ENCODE results near the gene STPG3.

Gene STPG3

DNA sequence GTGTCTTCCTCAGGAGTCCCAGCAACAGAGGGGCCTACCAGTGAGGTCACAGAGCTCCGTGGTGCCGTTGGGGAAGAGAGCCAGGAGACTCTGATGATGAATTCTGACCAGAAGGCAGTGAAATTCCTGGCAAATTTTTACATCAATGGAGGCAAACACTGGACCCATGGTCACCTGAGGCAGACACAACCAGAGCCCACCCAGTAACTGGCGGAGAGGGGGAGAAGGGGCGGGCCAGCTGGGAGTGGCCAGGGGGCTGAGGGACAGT lies at the start of gene STPG3:
Gene STPG3, plus strand, starts transcription at position 93 of the 268 bp plus-strand sequence. Its CDS starts 1 bp downstream, at position 94.
- DNase-seq: no peak

DNA sequence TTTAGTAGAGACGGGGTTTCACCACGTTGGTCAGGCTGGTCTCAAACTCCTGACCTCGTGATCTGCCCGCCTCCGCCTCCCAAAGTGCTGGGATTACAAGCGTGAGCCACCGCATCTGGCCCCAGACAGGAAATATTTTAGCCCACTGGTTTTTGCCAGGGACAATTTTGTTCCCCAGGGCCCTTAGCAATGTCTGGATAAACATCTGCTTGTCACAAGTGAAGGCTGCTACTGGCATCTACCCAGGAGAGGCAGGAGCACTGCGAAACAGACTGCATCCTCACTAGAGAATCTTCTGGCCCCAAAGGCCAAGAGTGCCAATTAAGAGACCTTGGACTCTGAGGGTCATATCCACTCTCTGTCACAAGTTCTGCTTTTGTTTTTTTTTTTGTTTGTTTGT lies 48.1 kb upstream of the STPG3 start:
- no peak for DNase-seq

DNA sequence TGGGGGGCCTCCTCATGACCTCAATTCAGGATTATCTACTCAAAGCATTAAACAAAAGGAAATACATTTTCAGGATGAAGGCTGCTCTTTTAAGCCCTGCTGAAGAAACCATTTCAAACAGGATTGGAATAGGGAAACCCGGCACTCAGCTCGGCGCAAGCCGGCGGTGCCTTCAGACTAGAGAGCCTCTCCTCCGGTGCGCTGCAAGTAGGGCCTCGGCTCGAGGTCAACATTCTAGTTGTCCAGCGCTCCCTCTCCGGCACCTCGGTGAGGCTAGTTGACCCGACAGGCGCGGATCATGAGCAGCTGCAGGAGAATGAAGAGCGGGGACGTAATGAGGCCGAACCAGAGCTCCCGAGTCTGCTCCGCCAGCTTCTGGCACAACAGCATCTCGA lies 46.4 kb upstream of the STPG3 start:
- DNase-seq: no peak

DNA sequence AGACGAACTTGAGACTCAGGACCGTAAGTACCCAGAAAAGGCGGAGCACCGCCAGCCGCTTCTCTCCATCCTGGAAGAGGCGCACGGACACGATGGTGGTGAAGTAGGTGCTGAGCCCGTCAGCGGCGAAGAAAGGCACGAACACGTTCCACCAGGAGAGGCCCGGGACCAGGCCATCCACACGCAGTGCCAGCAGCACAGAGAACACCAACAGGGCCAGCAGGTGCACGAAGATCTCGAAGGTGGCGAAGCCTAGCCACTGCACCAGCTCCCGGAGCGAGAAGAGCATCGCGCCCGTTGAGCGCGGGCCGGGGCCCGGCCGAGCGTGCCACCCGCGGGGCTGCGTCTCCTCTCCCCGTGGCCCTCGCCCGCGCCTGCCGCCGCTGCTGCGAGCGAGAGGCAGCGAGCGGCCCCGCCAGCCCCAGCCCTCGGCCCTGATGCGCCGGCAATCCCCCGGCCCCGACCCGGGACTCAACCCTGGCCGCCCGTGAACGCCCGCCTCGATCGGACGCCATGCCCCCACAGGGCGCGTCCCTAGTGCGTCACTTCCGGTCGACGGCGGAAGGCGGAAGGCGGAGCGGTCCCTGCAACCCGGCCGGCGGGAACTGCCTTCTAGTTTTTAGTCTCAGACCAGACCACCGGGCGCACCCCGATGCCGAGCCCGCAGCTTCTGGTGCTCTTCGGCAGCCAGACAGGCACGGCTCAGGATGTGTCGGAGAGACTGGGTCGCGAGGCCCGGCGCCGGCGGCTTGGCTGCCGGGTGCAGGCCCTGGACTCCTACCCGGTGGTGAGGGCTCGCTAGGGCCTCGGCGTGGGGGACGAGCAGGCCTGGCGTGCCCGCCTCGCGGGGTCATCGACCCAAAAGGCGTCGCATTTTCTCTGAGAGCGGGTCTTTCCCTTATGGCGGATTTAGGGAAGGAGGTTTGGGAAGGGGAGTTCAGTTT lies 45.7 kb upstream of the STPG3 start, which contains the start of the genes NDOR1 and TMEM203:
Gene NDOR1, plus strand, starts transcription at position 575 of the 944 bp plus-strand sequence. Its CDS starts 78 bp downstream, at position 653.
Gene TMEM203, minus strand, starts transcription at position 523 of the 944 bp plus-strand sequence. Its CDS starts 234 bp downstream, at position 289.
- peak; percentile 92 for DNase-seq

DNA sequence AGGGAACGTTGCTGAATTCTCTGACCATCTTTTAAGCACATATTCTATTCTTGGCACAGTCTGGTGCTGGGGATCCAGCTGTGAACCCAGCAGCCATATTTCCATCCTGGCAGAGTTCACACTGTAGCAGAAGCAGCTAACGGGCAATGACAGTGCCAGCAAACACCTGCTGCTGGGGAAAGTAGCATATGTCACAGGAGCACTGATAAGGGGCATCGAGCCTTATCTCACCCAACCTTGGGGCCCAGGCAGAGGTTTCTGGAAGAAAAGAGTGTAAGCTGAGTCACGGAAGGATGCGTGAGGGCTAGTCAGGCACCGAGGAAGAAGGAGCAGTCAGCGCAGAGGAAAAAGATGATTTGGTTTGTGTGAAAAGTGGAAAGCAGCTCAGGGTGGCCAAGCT lies 44.5 kb upstream of the STPG3 start:
- no peak for DNase-seq

DNA sequence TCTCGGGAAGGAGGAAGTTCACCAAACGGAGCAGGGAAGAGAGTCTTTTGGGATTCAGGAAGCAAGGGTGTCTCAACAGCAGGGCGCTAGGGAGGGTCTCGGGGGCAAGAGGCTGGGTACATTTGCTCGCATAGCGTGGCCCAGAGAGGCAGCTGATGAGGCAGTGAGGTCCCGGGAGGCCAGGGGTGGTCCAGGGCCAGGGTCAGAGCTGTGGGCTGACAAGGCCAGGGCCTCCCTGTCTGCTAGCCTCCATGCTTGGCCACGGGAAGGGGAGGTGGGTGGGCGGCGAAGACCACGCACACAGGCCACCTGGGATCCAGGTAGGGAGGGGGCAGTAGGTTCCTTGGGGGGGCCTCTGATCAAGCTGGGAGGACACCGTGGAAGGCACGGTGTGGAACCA lies 39.6 kb upstream of the STPG3 start:
- no peak for DNase-seq

DNA sequence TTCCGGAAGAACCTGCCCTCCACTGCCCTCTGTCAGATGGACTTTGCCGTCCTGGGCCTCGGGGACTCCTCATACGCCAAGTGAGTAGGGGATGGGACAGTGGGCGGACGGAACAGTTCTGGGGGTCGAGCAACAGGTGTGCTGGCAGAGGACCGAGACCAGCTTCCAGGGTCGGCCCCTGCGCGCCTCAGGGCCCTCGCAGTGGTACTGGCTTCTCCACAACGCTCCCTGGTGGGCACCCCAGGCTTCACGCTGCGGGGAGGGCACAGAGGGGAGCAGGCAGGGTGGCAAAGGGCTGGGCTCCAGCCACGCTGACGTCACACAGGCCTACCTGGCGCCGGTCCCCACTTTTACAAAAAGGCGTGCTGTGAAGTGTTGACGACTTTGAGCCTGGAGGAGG lies 38.6 kb upstream of the STPG3 start:
- DNase-seq: no peak

DNA sequence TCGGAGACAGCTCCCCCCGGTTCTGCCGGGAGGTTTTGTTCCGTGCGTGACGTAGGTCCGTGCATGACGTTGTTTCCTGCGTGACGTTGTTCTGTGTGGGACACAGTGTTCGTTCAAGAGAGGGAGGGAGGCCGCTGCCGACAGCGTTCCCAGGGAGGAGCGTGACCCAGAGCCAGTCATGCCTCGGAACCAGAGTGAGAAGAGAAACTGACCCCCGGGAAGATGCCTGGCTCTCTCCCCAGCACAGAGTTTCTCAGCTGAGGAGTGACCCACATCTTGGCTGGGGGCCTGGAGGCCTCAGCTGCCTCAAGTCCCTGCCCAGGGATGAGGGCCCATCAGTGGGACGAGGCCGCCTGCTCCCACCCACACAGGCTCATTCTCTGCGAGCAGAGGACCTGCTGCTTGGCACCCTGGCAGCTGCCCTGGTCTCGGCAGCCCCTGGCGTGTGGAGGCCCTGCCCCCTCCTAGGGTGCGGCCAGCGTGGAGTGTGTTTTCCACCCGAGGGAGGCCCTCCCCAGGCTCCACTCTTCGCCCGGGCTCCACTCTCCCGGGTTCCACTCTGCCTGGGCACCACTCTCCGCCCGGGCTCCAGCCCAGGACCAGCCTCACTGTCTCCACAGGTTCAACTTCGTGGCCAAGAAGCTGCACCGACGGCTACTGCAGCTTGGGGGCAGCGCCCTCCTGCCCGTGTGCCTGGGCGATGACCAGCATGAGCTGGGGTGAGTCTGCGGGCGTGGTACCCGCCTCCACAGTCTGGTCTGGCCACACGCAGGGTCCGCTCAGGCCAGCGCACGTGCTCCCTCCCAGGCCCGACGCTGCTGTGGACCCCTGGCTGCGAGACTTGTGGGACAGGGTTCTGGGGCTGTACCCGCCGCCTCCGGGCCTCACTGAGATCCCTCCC lies 37.7 kb upstream of the STPG3 start:
- no peak for DNase-seq

DNA sequence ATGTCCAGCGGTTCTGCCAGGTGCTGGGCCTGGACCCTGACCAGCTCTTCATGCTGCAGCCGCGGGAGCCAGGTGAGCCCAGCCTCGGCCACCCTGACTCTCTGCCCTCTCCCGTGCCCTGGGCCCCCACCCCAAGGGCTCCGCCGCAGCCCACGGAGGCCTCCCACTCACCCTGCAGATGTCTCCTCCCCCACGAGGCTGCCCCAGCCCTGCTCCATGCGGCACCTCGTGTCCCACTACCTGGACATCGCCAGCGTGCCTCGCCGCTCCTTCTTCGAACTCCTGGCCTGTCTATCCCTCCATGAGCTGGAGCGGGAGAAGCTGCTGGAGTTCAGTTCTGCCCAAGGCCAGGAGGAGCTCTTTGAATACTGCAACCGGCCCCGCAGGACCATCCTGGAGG lies 36.5 kb upstream of the STPG3 start:
- no peak for DNase-seq

DNA sequence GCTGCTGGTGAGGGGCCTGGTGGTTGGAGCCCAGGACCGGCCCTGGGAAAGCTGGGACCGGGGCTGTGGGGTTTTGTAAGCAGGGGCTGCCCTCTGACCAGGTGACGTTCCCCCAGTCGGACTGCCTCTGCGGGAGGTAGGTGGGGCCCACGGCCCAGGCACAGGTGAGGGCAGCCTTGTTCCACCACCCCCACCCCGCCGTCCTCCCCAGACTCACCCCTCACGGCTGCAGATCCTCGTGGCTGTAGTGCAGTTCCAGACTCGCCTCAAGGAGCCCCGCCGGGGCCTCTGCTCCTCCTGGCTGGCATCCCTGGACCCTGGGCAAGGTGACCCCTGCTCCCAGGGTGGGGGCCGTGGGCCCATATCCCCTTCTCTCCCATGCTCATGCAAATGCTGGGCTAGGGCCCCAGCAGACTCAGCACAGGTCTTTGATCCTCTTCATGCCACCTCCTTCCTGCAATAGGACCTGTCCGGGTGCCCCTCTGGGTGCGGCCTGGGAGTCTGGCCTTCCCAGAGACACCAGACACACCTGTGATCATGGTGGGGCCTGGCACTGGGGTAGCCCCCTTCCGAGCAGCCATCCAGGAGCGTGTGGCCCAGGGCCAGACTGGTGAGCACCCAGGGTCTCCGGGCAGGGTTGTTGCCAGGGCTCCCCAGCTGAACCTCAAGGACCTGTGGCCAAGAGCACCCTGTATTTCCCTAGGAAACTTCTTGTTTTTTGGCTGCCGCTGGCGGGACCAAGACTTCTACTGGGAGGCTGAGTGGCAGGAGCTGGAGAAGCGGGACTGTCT lies 35.7 kb upstream of the STPG3 start:
- DNase-seq: no peak

DNA sequence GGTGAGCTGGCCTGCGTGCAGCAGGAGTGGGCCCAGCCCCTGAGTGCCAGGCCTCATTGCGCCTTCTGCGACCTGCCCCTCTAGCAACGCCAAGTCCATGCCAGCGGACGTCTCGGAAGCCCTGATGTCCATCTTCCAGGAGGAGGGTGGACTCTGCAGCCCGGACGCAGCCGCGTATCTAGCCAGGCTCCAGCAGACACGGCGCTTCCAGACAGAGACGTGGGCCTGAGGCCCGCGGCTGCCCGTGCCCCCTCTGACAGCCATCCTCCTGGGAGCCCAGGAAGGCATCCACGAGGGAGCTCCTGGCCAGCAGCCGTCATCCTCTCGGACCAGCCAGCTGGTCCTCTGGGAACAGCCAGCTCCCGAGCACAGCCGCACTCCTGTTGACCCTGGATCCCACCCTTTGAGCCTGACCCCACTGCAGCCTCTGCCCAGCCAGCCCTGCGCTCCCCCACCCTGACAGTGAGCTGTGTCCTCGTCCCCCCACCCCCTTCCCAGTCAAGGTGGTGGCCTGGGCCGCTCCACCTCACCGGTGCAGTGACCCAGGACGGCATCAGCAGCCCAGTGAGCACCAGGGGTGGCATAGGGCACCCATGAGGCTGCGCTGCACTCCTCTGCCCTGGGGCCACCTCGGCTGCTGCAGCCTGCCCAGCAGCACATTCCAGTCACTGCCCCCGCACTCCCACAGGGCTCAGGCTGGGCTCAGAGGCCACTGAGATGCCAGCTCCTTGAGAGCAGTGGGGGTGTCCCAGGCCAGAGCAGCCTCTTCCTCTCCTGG lies 34.7 kb upstream of the STPG3 start:
- DNase-seq: no peak

DNA sequence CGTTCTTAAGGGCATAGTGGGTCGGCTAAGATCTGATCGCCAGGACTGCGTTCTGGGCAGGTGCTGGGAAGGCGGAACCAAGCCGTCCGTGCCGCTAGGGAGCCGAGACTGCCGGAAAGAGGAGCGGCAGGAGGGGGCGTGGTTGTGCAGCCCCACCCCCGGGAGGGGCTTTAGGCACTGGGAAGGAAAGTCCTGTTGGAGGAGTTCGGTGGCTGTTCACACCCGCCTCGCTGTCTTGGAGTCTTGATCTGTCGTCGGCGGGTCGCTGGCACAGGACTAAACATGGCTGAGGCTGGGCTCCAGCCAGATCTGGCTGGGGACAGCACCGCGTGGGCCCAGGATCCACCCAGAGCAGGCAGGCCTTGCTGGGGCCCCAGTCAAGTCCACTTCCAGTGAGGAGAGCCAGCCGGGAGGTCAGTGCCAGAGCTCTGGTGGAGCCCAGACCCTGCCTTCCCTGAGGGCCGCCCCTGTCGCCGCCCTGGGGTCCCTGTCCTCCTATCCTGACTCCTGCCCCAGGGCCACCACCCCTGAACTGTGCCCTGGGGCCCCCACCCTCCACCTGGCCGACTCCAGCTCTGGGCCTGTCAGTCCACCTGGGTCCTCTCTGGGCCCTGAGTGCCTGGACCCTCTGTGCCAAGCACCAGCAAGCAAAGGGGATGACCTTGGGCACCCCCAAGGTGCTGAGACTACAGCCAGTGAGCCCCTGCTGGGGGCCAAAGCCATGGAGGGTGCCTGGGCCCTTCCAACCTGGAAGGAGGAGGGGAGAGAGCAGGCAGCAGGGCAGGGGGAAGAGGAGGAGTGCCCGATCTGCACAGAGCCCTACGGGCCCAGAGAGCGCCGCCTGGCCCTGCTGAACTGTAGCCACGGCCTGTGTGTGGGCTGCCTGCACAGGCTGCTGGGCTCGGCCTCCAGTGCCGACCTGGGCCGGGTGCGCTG lies 33.5 kb upstream of the STPG3 start:
- no peak for DNase-seq

DNA sequence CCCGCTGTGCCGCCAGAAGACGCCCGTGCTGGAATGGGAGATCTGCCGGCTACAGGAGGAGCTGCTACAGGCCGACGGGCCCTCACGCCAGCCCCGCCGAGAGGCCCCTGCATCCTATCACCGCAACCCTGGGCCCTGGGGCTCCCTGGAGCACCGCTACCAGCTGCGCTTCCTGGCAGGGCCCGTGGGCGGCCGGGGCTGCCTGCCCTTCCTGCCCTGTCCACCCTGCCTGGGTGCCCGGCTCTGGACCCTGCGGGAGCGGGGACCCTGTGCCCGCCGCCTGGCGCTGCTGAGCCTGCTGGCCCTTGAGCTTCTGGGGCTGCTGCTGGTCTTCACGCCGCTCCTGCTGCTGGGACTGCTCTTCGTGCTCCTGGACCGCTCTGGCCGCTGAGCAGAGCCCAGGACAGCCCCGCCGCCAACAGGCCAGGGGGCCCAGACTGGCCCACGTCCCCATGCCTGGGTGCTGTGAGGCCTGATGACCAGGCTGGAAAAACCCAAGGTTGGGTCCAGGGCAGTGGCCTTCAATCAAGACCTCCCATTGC lies 32.8 kb upstream of the STPG3 start:
- no peak for DNase-seq

DNA sequence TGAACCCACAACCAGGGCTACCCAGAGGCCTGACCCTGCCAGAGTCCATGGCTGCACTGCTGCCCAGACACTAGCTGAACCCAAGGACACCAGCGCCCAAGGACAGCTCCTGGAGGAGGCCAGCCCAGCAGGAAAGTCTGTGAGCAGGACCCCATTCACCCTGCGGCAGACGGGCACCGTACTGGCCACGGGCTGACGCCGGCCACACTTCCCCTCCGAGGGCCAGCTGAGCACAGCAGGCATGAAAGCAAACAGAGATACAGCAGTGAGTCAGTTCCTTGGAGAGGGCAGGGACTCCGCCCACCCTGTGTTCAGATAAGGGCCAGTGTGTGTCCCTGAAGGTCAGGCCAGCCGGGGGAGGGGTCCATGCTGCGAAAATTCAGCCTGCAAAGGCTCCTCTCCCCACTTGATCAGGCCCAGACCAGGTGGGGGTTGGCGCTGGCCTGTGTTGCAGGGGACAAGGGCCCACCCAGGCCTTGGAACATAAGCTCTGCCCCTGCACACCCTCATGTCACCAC lies 32.3 kb upstream of the STPG3 start:
- no peak for DNase-seq

DNA sequence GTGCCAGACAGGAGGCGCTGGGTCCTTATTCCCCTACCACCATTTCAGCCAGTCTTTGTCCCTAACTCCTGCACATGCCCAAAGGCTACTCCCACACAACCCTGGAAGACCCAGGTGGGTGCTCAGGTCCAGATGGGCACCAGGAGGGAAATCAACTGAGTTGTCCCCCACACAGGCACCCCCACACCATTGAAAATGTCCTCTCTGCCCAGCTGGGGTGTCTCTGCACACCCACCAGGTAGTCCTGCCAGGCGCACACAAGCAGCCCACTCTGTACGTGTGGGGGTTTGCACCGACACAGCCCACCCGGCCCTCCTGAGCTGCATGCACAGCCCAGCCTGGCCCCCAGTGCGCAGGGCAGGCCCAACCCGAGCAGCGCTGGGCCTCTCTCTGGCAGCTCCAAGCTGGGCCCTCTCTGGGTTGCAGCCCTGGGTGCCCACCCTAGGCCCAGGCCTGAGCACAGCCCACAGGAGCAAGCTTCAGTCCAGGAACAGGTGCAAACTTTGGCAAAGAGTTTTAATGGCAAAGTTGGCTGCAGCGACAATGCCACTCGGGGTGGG lies 31.2 kb upstream of the STPG3 start:
- no peak for DNase-seq

DNA sequence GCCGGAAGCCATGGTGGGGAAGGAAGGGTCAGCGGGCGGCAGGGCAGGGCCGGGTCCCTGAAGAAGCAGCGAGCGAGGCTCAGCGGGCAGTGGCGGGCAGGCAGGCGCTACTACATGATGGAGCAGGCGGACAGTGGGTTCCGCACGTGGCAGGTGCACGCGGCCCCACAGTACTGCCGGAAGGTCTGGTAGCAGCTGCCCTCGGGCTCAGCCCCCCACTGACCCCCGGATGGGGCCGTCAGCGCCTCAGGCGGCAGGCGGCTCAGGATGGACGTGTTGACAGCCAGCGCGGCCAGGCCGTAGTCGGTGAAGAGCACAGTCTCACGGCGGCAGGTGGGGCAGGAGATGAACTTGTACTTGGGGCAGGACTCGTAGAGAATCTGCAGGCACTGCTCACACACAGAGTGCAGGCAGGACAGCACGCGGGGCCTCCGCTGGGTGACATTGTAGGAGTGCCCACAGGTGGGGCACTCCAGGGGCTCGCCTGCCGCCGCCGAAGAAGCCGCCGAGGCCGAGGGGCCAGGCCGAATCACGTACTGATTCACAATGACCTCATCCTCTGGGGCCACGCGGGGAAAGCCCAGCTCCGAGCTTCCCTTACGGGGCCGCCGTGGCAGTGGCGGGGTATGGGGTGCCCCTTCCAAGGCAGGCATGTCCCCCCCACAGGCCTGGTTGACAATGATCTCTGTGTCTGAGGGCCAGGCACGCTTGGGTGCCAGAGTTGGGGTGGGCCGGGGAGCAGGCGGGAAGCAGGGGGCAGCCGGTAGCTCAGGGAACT lies 30.6 kb upstream of the STPG3 start:
- DNase-seq: no peak

DNA sequence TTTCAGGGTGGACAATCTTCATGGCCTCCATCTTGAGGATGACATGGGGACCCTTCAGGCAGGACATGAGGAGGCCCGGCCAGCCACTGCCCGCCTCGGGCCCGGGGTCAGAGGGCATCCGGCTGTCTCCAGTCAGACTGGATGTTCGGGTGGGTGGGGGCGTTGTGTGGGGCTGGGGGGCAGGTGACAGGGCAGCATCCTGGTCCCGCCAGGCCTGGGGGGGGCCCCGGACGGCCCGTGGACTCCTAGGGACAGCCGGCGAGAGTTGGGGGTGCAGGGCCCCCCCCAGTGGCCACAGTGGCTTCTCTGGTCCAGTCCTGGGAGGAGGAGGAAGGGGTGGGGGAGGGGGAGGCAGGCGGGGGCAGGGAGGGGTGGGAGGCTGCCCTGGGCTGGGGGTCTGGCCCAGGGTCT lies 30.0 kb upstream of the STPG3 start:
- no peak for DNase-seq

DNA sequence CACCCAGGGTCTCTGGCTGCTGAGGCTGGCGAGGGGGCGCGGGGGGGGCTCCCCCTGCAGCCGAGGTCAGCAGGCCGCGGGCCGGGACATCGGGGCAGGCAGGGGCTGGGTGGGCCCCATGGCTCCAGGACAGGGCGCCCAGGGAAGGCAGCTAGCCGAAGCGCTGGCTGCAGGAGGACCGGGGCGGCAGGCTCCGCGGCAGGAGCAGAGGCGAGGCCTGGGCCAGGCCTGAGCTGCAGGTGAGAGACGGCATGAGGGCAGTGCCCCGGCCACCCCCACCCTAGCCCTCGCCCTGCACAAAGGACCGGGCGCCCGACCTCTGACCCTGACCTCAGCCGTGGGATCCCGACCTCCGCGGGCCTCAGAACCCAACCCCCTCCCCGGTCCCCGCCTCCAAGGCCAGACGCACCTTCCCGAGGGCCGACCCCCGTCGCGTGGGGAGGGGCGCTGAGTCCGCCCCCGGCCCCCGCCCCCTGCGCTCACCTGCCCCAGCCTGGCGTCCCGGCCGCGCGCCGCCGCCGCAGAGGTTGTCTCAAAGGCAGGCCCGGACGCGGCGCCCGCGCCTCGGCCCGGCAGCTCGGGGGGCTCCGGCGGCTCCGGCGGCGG lies 29.5 kb upstream of the STPG3 start:
- DNase-seq: peak; percentile 48
